H9 (cell line): Measurements from ENCODE around the gene EVC. TPM values are rescaled to one million over a fixed set of nuclear protein-coding genes. Genes with fewer than 3 reads are reported as not detected.

Experiments
- DNase-seq: peaks from one replicate; pipeline ENCODE4 v3.0.0-alpha.2; 2017
- H2AFZ ChIP-seq: one replicate; pipeline ENCODE4 v1.6.1; 2013; ENCODE audit warnings: mild to moderate bottlenecking, low read length, control low read depth, moderate library complexity
- H2AK5ac ChIP-seq: 2 replicates; pipeline ENCODE4 v1.6.1; 2013; ENCODE audit warnings: low read length, control low read depth, mixed read lengths; ENCODE audit not compliant: insufficient read length
- H2BK120ac ChIP-seq: one replicate; pipeline ENCODE4 v1.6.1; 2013; ENCODE audit warnings: low read depth, mild to moderate bottlenecking, low read length, control low read depth, inconsistent platforms; ENCODE audit not compliant: poor library complexity, severe bottlenecking
- H2BK12ac ChIP-seq: 2 replicates; pipeline ENCODE4 v1.6.1; 2013; ENCODE audit warnings: low read length, control low read depth, mixed read lengths, low read depth; ENCODE audit not compliant: insufficient read length
- H2BK15ac ChIP-seq: 2 replicates; pipeline ENCODE4 v1.6.1; 2013; ENCODE audit warnings: low read depth, low read length, control low read depth
- H2BK20ac ChIP-seq: one replicate; pipeline ENCODE4 v1.6.1; 2013; ENCODE audit warnings: low read depth, mild to moderate bottlenecking, low read length, control low read depth, inconsistent platforms; ENCODE audit not compliant: poor library complexity, severe bottlenecking
- H2BK5ac ChIP-seq: 2 replicates; pipeline ENCODE4 v1.6.1; 2013; ENCODE audit warnings: low read length, control low read depth, mixed read lengths; ENCODE audit not compliant: insufficient read length
- H3K14ac ChIP-seq: 2 replicates; pipeline ENCODE4 v1.6.1; 2013; ENCODE audit warnings: low read length, control low read depth; ENCODE audit not compliant: insufficient read depth
- H3K18ac ChIP-seq: 2 replicates; pipeline ENCODE4 v1.6.1; 2013; ENCODE audit warnings: low read depth, mild to moderate bottlenecking, mixed read lengths, low read length, control low read depth; ENCODE audit not compliant: insufficient read length
- H3K23ac ChIP-seq: 2 replicates; pipeline ENCODE4 v1.6.1; 2013; ENCODE audit warnings: low read length, control low read depth, mixed read lengths, low read depth; ENCODE audit not compliant: insufficient read length
- H3K23me2 ChIP-seq: 2 replicates; pipeline ENCODE4 v1.6.1; 2013; ENCODE audit warnings: low read depth, mild to moderate bottlenecking, mixed read lengths, low read length, control low read depth; ENCODE audit not compliant: insufficient read length, poor library complexity, severe bottlenecking
- H3K27ac ChIP-seq: 2 replicates; pipeline ENCODE4 v1.5.1; 2013; ENCODE audit warnings: low read length, control low read depth, mixed read lengths, low read depth; ENCODE audit not compliant: insufficient read length
- H3K27me3 ChIP-seq: 2 replicates; pipeline ENCODE4 v1.6.1; 2013; ENCODE audit warnings: low read length, control low read depth, inconsistent platforms; ENCODE audit not compliant: insufficient read depth
- H3K4ac ChIP-seq: 2 replicates; pipeline ENCODE4 v1.6.1; 2013; ENCODE audit warnings: low read depth, mild to moderate bottlenecking, control low read depth, inconsistent platforms, low read length, moderate library complexity
- H3K4me1 ChIP-seq: 2 replicates; pipeline ENCODE4 v1.6.1; 2013; ENCODE audit warnings: low read length, control low read depth, inconsistent platforms; ENCODE audit not compliant: insufficient read depth
- H3K4me2 ChIP-seq: 2 replicates; pipeline ENCODE4 v1.6.1; 2013; ENCODE audit warnings: low read length, control low read depth, mixed read lengths; ENCODE audit not compliant: insufficient read length, insufficient read depth
- H3K56ac ChIP-seq: 2 replicates; pipeline ENCODE4 v1.6.1; 2013; ENCODE audit warnings: low read depth, mild to moderate bottlenecking, mixed read lengths, low read length, control low read depth; ENCODE audit not compliant: insufficient read length
- H3K79me1 ChIP-seq: 2 replicates; pipeline ENCODE4 v1.6.1; 2013; ENCODE audit warnings: low read depth, mild to moderate bottlenecking, moderate library complexity, low read length, control low read depth, inconsistent platforms; ENCODE audit not compliant: insufficient read depth, poor library complexity, severe bottlenecking
- H3K79me2 ChIP-seq: 2 replicates; pipeline ENCODE4 v1.6.1; 2013; ENCODE audit warnings: low read length, control low read depth, inconsistent platforms; ENCODE audit not compliant: insufficient read depth
- H3K9ac ChIP-seq: 2 replicates; pipeline ENCODE4 v1.6.1; 2013; ENCODE audit warnings: low read length, control low read depth, mixed read lengths; ENCODE audit not compliant: insufficient read length; ENCODE audit errors: extremely low read depth
- H3K9me3 ChIP-seq: one replicate; pipeline ENCODE4 v1.6.1; 2013; ENCODE audit warnings: low read depth, low read length, inconsistent platforms; ENCODE audit not compliant: control insufficient read depth
- H3T11ph ChIP-seq: one replicate; pipeline ENCODE4 v1.6.1; 2013; ENCODE audit warnings: mild to moderate bottlenecking, low read length, control low read depth, inconsistent platforms
- H4K20me1 ChIP-seq: one replicate; pipeline ENCODE4 v1.6.1; 2013; ENCODE audit not compliant: control insufficient read depth, insufficient read length, insufficient read depth
- H4K5ac ChIP-seq: 2 replicates; pipeline ENCODE4 v1.6.1; 2013; ENCODE audit warnings: low read depth, mild to moderate bottlenecking, mixed read lengths, low read length, control low read depth; ENCODE audit not compliant: insufficient read length
- H4K8ac ChIP-seq: replicated peaks from 2 replicates; pipeline ENCODE4 v1.6.1; 2013; ENCODE audit warnings: low read length, control low read depth, mixed read lengths, low read depth; ENCODE audit not compliant: insufficient read length
- H4K91ac ChIP-seq: 2 replicates; pipeline ENCODE4 v1.6.1; 2013; ENCODE audit warnings: low read depth, mild to moderate bottlenecking, moderate library complexity, mixed read lengths, low read length, control low read depth; ENCODE audit not compliant: insufficient read length
- H3K27ac Mint-ChIP-seq, 3 experiments: 2 replicates in 2 of 3; 3 replicates in 1 of 3; pipeline ENCODE4 v1.8.0; 2020 to 2021; ENCODE audit warnings: mixed read lengths in 3 of 3, mild to moderate bottlenecking in 1 of 3, moderate library complexity in 1 of 3
- H3K27me3 Mint-ChIP-seq: 2 replicates; pipeline ENCODE4 v1.8.0; 2021; ENCODE audit warnings: low read depth, mild to moderate bottlenecking, moderate library complexity, mixed read lengths
- H3K36me3 Mint-ChIP-seq, 3 experiments: 2 replicates in 2 of 3; 3 replicates in 1 of 3; pipeline ENCODE4 v1.8.0; 2020 to 2021; ENCODE audit warnings: low read depth in 3 of 3, mixed read lengths in 3 of 3; ENCODE audit not compliant: insufficient read depth in 1 of 3
- H3K4me1 Mint-ChIP-seq, 2 experiments: 2 replicates each; pipeline ENCODE4 v1.8.0; 2020; ENCODE audit warnings: mixed read lengths in 2 of 2
- H3K4me3 Mint-ChIP-seq, 2 experiments: 2 replicates in 1 of 2; 3 replicates in 1 of 2; pipeline ENCODE4 v1.8.0; 2020 to 2021; ENCODE audit warnings: mild to moderate bottlenecking in 2 of 2, mixed read lengths in 2 of 2, moderate library complexity in 1 of 2
- H3K9me3 Mint-ChIP-seq, 2 experiments: 2 replicates in 1 of 2; 3 replicates in 1 of 2; pipeline ENCODE4 v1.8.0; 2020; ENCODE audit warnings: mild to moderate bottlenecking in 2 of 2, mixed read lengths in 2 of 2, moderate library complexity in 1 of 2
- CTCF ChIP-seq: fragments of 200-600 bp; sonication (generic); conservative IDR thresholded peaks from 3 replicates; pipeline ENCODE4 v1.8.0; 2021; ENCODE audit warnings: antibody characterized with exemption, mild to moderate bottlenecking
- WGBS: extraction: QIAGEN DNeasy Blood & Tissue Kit; methylation state at CpG from one replicate; pipeline ENCODE4 v1.1.7; 2013; ENCODE audit warnings: missing lambda C conversion rate, low lambda C conversion rate, mixed read lengths; ENCODE audit not compliant: insufficient read length; ENCODE audit errors: extremely low coverage; 5-methylcytosine and 5-hydroxymethylcytosine counted together
- total RNA-seq: library from RNA; stranded (reverse); gene quantifications from 2 replicates; pipeline ENCODE4 v1.2.1, GENCODE V29; 2021

The EVC gene
- total RNA-seq, 1 experiment from 2014 or later, result 10.1 TPM

DNA sequence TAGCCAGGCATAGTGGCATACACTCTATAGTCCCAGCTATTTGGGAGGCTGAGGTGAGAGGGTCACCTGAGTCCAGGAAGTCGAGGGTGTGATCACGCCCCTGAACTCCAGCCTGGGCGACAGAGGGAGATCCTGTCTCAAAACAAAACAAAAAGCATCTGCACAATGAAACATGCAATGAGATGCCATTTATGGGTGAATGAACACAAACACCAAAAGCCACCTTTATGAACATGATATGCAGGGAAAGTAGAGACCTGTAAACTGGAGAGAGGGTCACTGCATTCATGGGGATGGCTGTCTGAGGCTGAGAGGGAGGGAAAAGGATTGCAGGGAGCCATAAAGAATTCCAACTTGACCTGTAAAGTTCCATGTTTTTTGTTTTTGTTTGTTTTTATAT lies 70.7 kb downstream of the EVC start:
- Histone ChIP-seq H3K4ac (no peak overlapping the region), H4K91ac (no peak overlapping the region), H2BK20ac (no peak overlapping the region), H3K56ac (no peak overlapping the region), H3K23ac (no peak overlapping the region), H3K79me1 (no peaks in the 10 kb centered on the region), H3T11ph (no peak overlapping the region), H3K4me2 (no peak overlapping the region), H2BK12ac (no peak overlapping the region), H3K4me1 (no peaks in the 10 kb centered on the region), H4K5ac (no peak overlapping the region), H3K79me2 (0 out of 2 replicates have a peak, but pooled peaks cover 2% of the 10 kb centered on the region), H4K20me1 (no peaks in the 10 kb centered on the region), H2BK15ac (no peak overlapping the region), H3K18ac (no peak overlapping the region), H2BK120ac (no peak overlapping the region), H3K9ac (no peak overlapping the region), H3K27ac (no peak overlapping the region), H4K8ac (no peak overlapping the region), H2AK5ac (no peak overlapping the region), H2AFZ (no peak overlapping the region), H2BK5ac (no peak overlapping the region), H3K14ac (no peak overlapping the region), H3K27me3 (no peaks in the 10 kb centered on the region), H3K9me3 (peaks cover 5% of the 10 kb centered on the region), H3K23me2 (no peaks in the 10 kb centered on the region)
- Mint-ChIP-seq H3K9me3 (peaks cover 8 to 10% of the 10 kb centered on the region in 2 experiments), H3K4me3 (no peak overlapping the region), H3K27me3 (no peaks in the 10 kb centered on the region), H3K4me1 (peaks cover 13 to 15% of the 10 kb centered on the region in 2 experiments; a peak in 3 of 4 replicates), H3K36me3 (peaks cover 21 to 33% (median 28%) of the 10 kb centered on the region in 3 experiments), H3K27ac (no peak overlapping the region)
- no peak for TF ChIP-seq CTCF
- DNase-seq, result peak; percentile 7
- no CpG with 5 or more reads among the region's 3 CpGs for WGBS
